ENCODE measurements around the gene FHIT. TPM values are rescaled to one million over a fixed set of nuclear protein-coding genes. Genes with fewer than 3 reads are reported as not detected.

FHIT gene
- total RNA-seq, 4 donors from 2014 or later: 4.6 to 6.1 (median 5.7) TPM

DNA sequence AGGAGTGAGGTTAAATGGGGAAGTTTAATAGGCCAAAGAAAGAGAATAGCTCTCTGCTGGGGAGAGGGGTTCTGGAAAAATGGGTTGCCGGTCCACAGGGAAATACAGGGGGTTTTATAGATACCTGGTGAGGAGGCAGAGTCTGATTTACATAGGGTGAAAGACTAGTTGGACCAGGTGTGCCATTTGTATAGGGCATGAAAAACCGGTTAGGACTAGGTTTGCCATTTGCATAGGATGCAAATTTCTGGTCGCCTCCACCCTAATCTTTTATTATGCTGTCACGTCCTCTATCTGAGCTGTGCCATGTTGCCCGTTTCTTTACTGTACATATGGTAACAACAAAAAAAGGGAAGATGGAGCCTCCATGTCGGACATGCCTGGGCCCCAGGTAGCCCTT is 960.1 kb downstream of the FHIT start:
- no peak overlapping the region for H3K4me3 ChIP-seq
- no peaks in the 10 kb centered on the region for H3K9me3 ChIP-seq
- 91% methylated on average over 6 of the region's 6 CpGs for WGBS
- peaks cover 0 to 8% (median 0%) of the 10 kb centered on the region in 4 donors for H3K4me1 ChIP-seq
- H3K27me3 ChIP-seq: no peaks in the 10 kb centered on the region
- no peak overlapping the region for H3K27ac ChIP-seq (replicated peaks in 1 of 4)
- TF ChIP-seq CTCF (IDR thresholded peaks at IDR 0.05): no peak
- no peak for TF ChIP-seq POLR2A (IDR thresholded peaks at IDR 0.05; ENCODE audit: low read depth)
- TF ChIP-seq POLR2AphosphoS5 (IDR thresholded peaks at IDR 0.05): no peak
- TF ChIP-seq EP300 (IDR thresholded peaks at IDR 0.05): no peak
- no peak for DNase-seq (ENCODE audit: extremely low spot score)
- H3K36me3 ChIP-seq: no peaks in the 10 kb centered on the region
- intact Hi-C loops (cut with DNase I): no loop called here

DNA sequence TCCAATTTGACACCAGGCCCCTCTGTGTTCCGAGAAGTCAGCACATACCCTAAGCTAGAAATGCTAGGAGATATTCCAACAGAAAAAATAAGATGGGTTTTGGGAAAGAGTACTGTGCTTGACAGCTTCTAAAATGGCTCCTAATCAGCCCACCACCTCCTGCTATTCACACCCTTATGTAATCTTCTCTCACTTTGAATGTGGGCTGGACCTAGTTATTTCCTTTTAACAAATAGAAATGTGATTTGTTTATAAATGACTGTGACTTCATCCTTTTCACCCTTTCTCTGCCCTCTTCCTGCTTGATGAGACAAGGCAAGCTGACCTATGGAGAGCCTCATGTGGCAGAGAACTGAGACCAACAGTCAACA is 961.1 kb downstream of the FHIT start:
- intact Hi-C loops (cut with DNase I): no loop called here
- no peak for DNase-seq (ENCODE audit: extremely low spot score)
- WGBS: 85% methylated on average over 1 of the region's 1 CpG
- Histone ChIP-seq H3K4me3 (no peak overlapping the region), H3K9me3 (no peaks in the 10 kb centered on the region), H3K27me3 (no peaks in the 10 kb centered on the region), H3K27ac (replicated peaks in 1 of 4) (no peak overlapping the region), H3K36me3 (no peaks in the 10 kb centered on the region), H3K4me1 (peaks cover 0 to 8% (median 0%) of the 10 kb centered on the region in 4 donors)
- TF ChIP-seq CTCF (IDR thresholded peaks at IDR 0.05): no peak
- TF ChIP-seq POLR2A (IDR thresholded peaks at IDR 0.05; ENCODE audit: low read depth): no peak
- TF ChIP-seq EP300 (IDR thresholded peaks at IDR 0.05): no peak
- TF ChIP-seq POLR2AphosphoS5 (IDR thresholded peaks at IDR 0.05): no peak

GRCh38 chr3:60289341-60290121 is 961.7 kb downstream of the FHIT start:
- 45% methylated on average over 8 of the region's 8 CpGs for WGBS
- intact Hi-C loops (cut with DNase I): no loop called here
- TF ChIP-seq POLR2A (IDR thresholded peaks at IDR 0.05; ENCODE audit: low read depth) (no peak), POLR2AphosphoS5 (IDR thresholded peaks at IDR 0.05) (no peak), CTCF (IDR thresholded peaks at IDR 0.05) (no peak), EP300 (IDR thresholded peaks at IDR 0.05) (no peak)
- H3K27ac ChIP-seq (replicated peaks in 1 of 4): no peak overlapping the region
- H3K27me3 ChIP-seq: no peaks in the 10 kb centered on the region
- DNase-seq (ENCODE audit: extremely low spot score): no peak
- no peaks in the 10 kb centered on the region for H3K36me3 ChIP-seq
- H3K9me3 ChIP-seq: no peaks in the 10 kb centered on the region
- H3K4me3 ChIP-seq: no peak overlapping the region
- peaks cover 0 to 8% (median 0%) of the 10 kb centered on the region in 4 donors for H3K4me1 ChIP-seq

DNA sequence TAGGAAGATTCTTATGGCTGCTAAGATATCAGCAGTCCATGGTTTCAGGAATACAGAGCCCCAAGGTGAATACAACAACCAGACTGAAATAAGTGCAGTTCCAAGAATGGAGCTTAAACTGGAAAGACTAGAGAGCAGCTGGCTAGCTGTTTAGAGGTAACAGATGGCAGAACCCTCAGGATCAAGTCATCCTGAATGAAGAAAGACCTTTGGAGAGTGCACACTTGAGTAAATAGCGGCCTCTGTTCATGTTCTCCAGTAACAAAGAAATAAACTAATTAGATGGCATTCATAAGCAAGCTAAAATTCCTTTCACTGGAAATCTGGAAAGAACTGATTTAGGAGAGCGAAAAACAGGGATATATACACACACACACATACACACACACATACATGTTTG is 968.4 kb downstream of the FHIT start:
- H3K27me3 ChIP-seq: no peaks in the 10 kb centered on the region
- TF ChIP-seq CTCF (IDR thresholded peaks at IDR 0.05): no peak
- TF ChIP-seq EP300 (IDR thresholded peaks at IDR 0.05): no peak
- no peak for TF ChIP-seq POLR2A (IDR thresholded peaks at IDR 0.05; ENCODE audit: low read depth)
- TF ChIP-seq POLR2AphosphoS5 (IDR thresholded peaks at IDR 0.05): no peak
- intact Hi-C loops (cut with DNase I): no loop called here
- 91% methylated on average over 2 of the region's 2 CpGs for WGBS
- no peaks in the 10 kb centered on the region for H3K4me1 ChIP-seq
- no peaks in the 10 kb centered on the region for H3K36me3 ChIP-seq
- no peak overlapping the region for H3K4me3 ChIP-seq
- DNase-seq (ENCODE audit: extremely low spot score): no peak
- no peaks in the 10 kb centered on the region for H3K9me3 ChIP-seq
- no peak overlapping the region for H3K27ac ChIP-seq (replicated peaks in 1 of 4)

DNA sequence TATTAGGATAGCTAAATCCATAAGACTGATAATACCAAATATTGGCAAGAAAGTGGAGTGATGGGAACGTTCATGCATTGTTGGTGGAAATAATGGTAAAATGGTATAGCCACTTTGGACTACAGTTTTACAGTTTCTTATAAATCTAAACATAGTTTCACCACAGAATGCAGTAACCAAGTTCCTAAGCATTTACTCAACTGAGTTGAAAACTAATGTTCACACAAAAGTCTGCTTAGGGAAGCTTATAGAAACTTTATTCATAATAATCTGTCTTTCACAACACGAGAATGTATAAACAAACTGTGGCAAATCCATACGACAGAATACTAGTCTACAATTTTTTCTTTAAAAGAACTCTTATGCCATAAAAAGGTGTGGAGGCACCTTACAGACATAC is 969.3 kb downstream of the FHIT start:
- intact Hi-C loops (cut with DNase I): no loop called here
- 81% methylated on average over 3 of the region's 3 CpGs for WGBS
- Histone ChIP-seq H3K27me3 (no peaks in the 10 kb centered on the region), H3K36me3 (no peaks in the 10 kb centered on the region), H3K4me3 (no peak overlapping the region), H3K9me3 (no peaks in the 10 kb centered on the region), H3K4me1 (no peaks in the 10 kb centered on the region), H3K27ac (replicated peaks in 1 of 4) (no peak overlapping the region)
- no peak for DNase-seq (ENCODE audit: extremely low spot score)
- TF ChIP-seq POLR2AphosphoS5 (IDR thresholded peaks at IDR 0.05) (no peak), EP300 (IDR thresholded peaks at IDR 0.05) (no peak)

Measured in esophagus muscularis mucosa (tissue), 4 donors.